Glutamatergic neuron (in vitro differentiated cells): ENCODE measurements around the gene NDUFAF2. TPM values are rescaled to one million over a fixed set of nuclear protein-coding genes. Genes with fewer than 3 reads are reported as not detected.
A peak's percentile ranks its signal among the peaks of the same experiment; 100 is the strongest.

Experiments used
- DNase-seq: peaks from one replicate; pipeline ENCODE4 v3.0.0; 2022
- H3K27ac Mint-ChIP-seq: one replicate; pipeline ENCODE4 v1.8.0; 2020; ENCODE audit warnings: mild to moderate bottlenecking, mixed read lengths, inconsistent platforms; ENCODE audit not compliant: unreplicated experiment
- H3K27me3 Mint-ChIP-seq: one replicate; pipeline ENCODE4 v1.8.0; 2020; ENCODE audit warnings: mild to moderate bottlenecking, moderate library complexity, mixed read lengths, inconsistent platforms; ENCODE audit not compliant: unreplicated experiment
- H3K36me3 Mint-ChIP-seq: one replicate; pipeline ENCODE4 v1.8.0; 2020; ENCODE audit warnings: mild to moderate bottlenecking, mixed read lengths, inconsistent platforms; ENCODE audit not compliant: unreplicated experiment
- H3K4me1 Mint-ChIP-seq: one replicate; pipeline ENCODE4 v1.8.0; 2020; ENCODE audit warnings: mild to moderate bottlenecking, low read depth, mixed read lengths, inconsistent platforms; ENCODE audit not compliant: unreplicated experiment
- H3K4me3 Mint-ChIP-seq: one replicate; pipeline ENCODE4 v1.8.0; 2020; ENCODE audit warnings: mild to moderate bottlenecking, mixed read lengths, inconsistent platforms; ENCODE audit not compliant: unreplicated experiment
- H3K9me3 Mint-ChIP-seq: one replicate; pipeline ENCODE4 v1.8.0; 2020; ENCODE audit warnings: mild to moderate bottlenecking, moderate library complexity, mixed read lengths, inconsistent platforms; ENCODE audit not compliant: unreplicated experiment
- CTCF ChIP-seq: fragments of 200-600 bp; sonication (generic); IDR thresholded peaks from one replicate; pipeline ENCODE4 v1.5.0; 2021; ENCODE audit not compliant: partially characterized antibody, unreplicated experiment
- total RNA-seq: library from RNA; stranded (reverse); fragmentation: NEBNext Ultra II Directional; extraction: Animal tissue kit (Norgen Biotek cat#: 25700); gene quantifications from one replicate; pipeline ENCODE4 v1.2.1, GENCODE V29; 2021; ENCODE audit not compliant: unreplicated experiment

NDUFAF2 gene
- total RNA-seq, 1 donor from 2014 or later, result 14.2 TPM

DNA sequence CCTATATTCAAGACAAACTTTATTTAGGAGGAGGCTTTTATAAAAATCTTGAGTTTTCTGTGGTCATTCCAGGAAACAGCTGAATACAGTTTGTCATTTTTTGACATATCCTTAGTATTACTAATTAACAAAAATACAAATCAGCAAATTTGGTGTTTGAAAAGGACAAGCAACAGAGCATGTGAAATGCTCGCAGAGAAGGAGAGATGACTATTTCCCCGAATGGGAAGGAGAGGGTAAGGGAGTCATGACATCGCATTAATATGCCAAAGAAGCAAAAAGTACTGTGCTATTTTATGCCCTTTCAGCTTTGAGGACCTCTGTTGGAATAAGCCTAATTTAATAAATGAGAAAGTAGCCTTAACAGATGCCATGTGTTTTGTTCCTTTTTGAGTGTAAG, 215.5 kb downstream of the NDUFAF2 start:
- TF ChIP-seq CTCF, result no peak
- Mint-ChIP-seq H3K27me3 (peaks cover 8% of the 10 kb centered on the region), H3K4me3 (peak overlapping the region; percentile 100), H3K36me3 (peaks cover 5% of the 10 kb centered on the region), H3K9me3 (peaks cover 9% of the 10 kb centered on the region), H3K27ac (no peak overlapping the region), H3K4me1 (peaks cover 14% of the 10 kb centered on the region)
- DNase-seq, result no peak

GRCh38 chr5:61162010-61162831, 217.2 kb downstream of the NDUFAF2 start, which contains the start of gene SMIM15:
Gene SMIM15, minus strand, starts transcription at chr5:61162468. Its CDS starts 2,297 bp downstream, at chr5:61160171.
- H3K4me3 Mint-ChIP-seq, result peak within 1 kb of the TSS; percentile 100
- H3K4me1 Mint-ChIP-seq, result peaks cover 14% of the 10 kb centered on the region
- H3K27me3 Mint-ChIP-seq, result peaks cover 8% of the 10 kb centered on the region
- H3K9me3 Mint-ChIP-seq, result peaks cover 9% of the 10 kb centered on the region
- TF ChIP-seq CTCF, result no peak
- peak; percentile 93 for DNase-seq
- peaks cover 5% of the 10 kb centered on the region for H3K36me3 Mint-ChIP-seq
- H3K27ac Mint-ChIP-seq, result peak within 1 kb of the TSS; percentile 100

- Mint-ChIP-seq H3K27me3 (peaks cover 8% of the 10 kb centered on the region), H3K36me3 (peaks cover 5% of the 10 kb centered on the region)
- peak; percentile 28 for DNase-seq
These were observed 218.0 kb downstream of the NDUFAF2 start for GRCh38 chr5:61162832-61163567.

GRCh38 chr5:61163905-61164304, 218.9 kb downstream of the NDUFAF2 start:
- no peak for TF ChIP-seq CTCF
- peaks cover 14% of the 10 kb centered on the region for H3K4me1 Mint-ChIP-seq
- peaks cover 5% of the 10 kb centered on the region for H3K36me3 Mint-ChIP-seq
- peak overlapping the region; percentile 100 for H3K4me3 Mint-ChIP-seq
- DNase-seq, result no peak
- H3K27me3 Mint-ChIP-seq, result peaks cover 8% of the 10 kb centered on the region
- peaks cover 9% of the 10 kb centered on the region for H3K9me3 Mint-ChIP-seq
- H3K27ac Mint-ChIP-seq, result no peak overlapping the region

More at GRCh38 chr5:61162832-61163567, 218.0 kb downstream of the NDUFAF2 start:
- Mint-ChIP-seq H3K9me3 (peaks cover 9% of the 10 kb centered on the region), H3K27ac (peak overlapping the region; percentile 90), H3K4me1 (peaks cover 14% of the 10 kb centered on the region), H3K4me3 (peak overlapping the region; percentile 100)
- no peak for TF ChIP-seq CTCF
